ENCODE measurements around the gene DLL1. TPM values are rescaled to one million over a fixed set of nuclear protein-coding genes. Genes with fewer than 3 reads are reported as not detected.

DLL1 gene
- total RNA-seq, 4 donors from 2014 or later, result 16.3 to 89.1 (median 32.3) TPM

DNA sequence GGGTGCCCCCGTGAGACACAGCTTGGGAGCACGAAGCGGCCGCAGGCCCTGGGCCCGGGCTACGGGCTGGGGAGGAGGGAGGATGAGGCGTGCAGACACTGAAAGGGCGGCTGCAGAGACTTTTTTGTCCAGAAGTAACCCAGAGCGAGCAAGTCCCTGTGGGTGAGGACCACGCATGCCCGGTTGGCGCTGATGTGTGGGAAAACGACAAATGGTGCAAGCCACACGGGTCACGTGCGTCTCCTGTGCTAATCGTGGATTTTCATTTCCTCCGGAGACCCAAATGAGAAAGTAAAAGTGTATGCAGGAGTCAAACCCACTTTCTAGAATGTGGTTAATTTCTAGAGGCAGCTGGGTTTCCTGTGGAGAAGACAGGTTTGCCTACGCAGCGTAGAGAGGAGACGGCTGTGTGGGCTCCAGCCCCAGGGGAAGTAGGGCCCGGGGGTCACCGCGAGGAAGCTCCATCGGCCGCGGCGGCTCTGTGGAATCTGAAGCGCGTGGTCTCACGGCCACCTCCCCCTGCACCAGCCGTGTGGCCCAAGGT is 19.0 kb downstream of the DLL1 start:
- Histone ChIP-seq H3K27ac (peak overlapping the region in 1 of 4 donors; percentile 60), H3K4me3 (peak overlapping the region in 2 of 4 donors; percentile 25 to 35), H3K36me3 (no peaks in the 10 kb centered on the region), H3K27me3 (no peaks in the 10 kb centered on the region), H3K4me1 (peaks cover 0 to 7% (median 2%) of the 10 kb centered on the region in 4 donors), H3K9me3 (no peaks in the 10 kb centered on the region)
- TF ChIP-seq, protein P1, sequence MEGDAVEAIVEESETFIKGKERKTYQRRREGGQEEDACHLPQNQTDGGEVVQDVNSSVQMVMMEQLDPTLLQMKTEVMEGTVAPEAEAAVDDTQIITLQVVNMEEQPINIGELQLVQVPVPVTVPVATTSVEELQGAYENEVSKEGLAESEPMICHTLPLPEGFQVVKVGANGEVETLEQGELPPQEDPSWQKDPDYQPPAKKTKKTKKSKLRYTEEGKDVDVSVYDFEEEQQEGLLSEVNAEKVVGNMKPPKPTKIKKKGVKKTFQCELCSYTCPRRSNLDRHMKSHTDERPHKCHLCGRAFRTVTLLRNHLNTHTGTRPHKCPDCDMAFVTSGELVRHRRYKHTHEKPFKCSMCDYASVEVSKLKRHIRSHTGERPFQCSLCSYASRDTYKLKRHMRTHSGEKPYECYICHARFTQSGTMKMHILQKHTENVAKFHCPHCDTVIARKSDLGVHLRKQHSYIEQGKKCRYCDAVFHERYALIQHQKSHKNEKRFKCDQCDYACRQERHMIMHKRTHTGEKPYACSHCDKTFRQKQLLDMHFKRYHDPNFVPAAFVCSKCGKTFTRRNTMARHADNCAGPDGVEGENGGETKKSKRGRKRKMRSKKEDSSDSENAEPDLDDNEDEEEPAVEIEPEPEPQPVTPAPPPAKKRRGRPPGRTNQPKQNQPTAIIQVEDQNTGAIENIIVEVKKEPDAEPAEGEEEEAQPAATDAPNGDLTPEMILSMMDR (IDR thresholded peaks at IDR 0.05), result no peak
- TF ChIP-seq POLR2A (IDR thresholded peaks at IDR 0.05), result no peak
- DNase-seq, result peak in 2 of 3 donors; percentile 81 to 84

DNA sequence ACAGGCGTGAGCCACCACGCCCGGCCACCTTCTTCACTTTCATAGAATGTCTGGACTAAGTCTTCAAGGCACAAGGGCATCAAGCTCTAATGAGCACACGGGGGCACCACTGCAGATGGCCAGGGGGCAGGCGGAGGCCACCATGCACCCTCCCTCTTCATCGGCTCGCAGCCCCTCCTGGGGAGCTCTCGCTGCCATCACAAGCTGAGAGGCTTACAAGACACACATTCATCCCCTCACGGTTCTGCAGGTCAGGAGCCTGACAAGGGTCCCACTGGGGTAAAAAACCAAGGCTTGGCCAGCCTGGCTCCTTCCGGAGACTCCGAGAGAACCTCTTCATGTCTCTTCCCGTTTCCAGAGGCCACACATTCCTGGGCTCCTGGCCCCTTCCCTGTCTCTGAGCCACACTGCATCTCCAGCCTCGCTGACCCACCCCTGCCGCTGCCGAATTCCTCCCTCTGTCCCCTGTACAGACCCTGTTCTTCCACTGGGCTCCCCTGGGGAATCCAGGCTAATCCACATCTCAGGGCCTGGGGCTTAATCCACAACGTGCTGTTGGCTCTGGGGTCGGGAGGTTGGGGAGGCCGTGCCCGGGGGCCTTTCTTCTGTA is 19.8 kb downstream of the DLL1 start:
- no peaks in the 10 kb centered on the region for H3K36me3 ChIP-seq
- peaks cover 0 to 7% (median 2%) of the 10 kb centered on the region in 4 donors for H3K4me1 ChIP-seq
- H3K4me3 ChIP-seq, result no peak overlapping the region
- no peaks in the 10 kb centered on the region for H3K27me3 ChIP-seq
- peak overlapping the region in 1 of 4 donors; percentile 60 for H3K27ac ChIP-seq
- TF ChIP-seq, protein P1 (IDR thresholded peaks at IDR 0.05), result no peak
- TF ChIP-seq POLR2A (IDR thresholded peaks at IDR 0.05), result no peak
- DNase-seq, result no peak
- no peaks in the 10 kb centered on the region for H3K9me3 ChIP-seq

DNA sequence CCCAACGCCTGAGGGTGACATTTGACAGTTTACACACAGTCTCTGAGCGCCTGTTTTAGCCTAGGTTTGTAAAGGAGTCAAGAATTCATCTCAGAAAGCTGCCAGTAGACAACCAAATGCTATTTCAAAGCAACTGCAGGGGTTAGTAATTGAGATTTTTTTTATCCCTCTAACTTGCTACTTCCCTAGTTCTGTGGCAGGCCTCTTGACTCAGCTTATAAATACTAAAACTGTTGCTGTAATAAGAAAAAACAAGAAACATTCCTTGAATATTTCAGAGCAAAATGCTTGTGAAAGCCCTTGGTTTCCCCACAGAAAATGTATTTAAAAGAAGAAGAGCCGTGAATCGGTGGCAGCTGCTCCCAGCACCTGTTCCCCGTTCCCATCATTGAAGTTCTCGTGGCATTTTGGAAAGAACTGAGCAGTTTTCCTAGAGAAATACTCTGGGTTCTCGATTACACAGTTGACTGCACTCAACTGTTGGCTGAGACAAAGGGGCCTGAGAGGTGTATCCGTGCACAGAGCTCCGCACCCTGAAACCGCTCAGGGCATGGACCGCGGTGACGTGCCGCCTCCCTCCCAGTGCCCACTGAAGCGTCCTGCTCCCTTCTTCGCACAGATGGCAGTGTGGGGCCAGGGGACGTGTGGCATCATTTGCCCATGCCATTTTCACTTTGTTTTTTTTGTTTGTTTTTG is 20.9 kb downstream of the DLL1 start:
- no peak for DNase-seq
- H3K36me3 ChIP-seq, result no peaks in the 10 kb centered on the region
- peaks cover 0 to 7% (median 6%) of the 10 kb centered on the region in 4 donors for H3K4me1 ChIP-seq
- peak overlapping the region in 2 of 4 donors; percentile 54 to 61 for H3K27ac ChIP-seq
- TF ChIP-seq, protein P1 (IDR thresholded peaks at IDR 0.05), result no peak
- TF ChIP-seq POLR2A (IDR thresholded peaks at IDR 0.05), result no peak
- H3K27me3 ChIP-seq, result no peaks in the 10 kb centered on the region
- H3K4me3 ChIP-seq, result no peak overlapping the region
- H3K9me3 ChIP-seq, result no peaks in the 10 kb centered on the region

DNA sequence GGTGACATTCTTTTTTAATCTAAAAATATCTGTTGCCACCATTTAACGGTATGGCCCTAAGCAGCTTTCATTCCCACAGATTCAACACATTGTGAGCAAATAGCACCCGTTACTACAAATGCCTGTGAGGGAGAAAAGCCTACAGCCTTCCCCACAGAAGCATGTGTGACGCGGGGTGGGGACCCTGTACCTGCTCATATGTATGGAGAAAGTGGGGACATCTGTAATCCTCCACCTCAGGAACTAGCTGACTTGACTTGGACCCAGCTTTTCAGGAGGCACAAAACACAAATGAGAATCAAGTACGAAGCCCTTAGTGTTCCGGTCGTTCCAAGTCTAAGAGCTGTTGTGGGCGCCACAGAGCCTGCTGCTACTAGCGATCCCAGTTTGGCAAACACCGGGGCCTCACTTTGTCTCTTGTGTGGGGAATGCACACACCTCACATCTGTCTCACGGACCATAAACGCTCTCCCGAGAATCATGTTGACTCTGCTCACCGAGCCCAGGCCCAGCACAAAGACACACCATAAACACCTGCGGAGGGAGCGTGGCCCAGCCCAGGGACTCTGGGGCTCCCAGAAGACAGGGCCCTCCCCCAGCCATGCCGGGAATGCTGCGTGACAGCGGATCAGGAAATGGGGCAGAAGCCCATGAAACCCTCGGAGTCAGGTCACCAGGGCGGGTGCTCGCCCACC is 21.6 kb downstream of the DLL1 start:
- H3K36me3 ChIP-seq, result no peaks in the 10 kb centered on the region
- H3K4me1 ChIP-seq, result peaks cover 0 to 7% (median 6%) of the 10 kb centered on the region in 4 donors
- no peak for TF ChIP-seq POLR2A (IDR thresholded peaks at IDR 0.05)
- TF ChIP-seq, protein P1 (IDR thresholded peaks at IDR 0.05), result no peak
- no peaks in the 10 kb centered on the region for H3K9me3 ChIP-seq
- peak in 1 of 3 donors; percentile 67 for DNase-seq
- no peaks in the 10 kb centered on the region for H3K27me3 ChIP-seq
- no peak overlapping the region for H3K4me3 ChIP-seq
- H3K27ac ChIP-seq, result peak overlapping the region in 2 of 4 donors; percentile 54 to 61

DNA sequence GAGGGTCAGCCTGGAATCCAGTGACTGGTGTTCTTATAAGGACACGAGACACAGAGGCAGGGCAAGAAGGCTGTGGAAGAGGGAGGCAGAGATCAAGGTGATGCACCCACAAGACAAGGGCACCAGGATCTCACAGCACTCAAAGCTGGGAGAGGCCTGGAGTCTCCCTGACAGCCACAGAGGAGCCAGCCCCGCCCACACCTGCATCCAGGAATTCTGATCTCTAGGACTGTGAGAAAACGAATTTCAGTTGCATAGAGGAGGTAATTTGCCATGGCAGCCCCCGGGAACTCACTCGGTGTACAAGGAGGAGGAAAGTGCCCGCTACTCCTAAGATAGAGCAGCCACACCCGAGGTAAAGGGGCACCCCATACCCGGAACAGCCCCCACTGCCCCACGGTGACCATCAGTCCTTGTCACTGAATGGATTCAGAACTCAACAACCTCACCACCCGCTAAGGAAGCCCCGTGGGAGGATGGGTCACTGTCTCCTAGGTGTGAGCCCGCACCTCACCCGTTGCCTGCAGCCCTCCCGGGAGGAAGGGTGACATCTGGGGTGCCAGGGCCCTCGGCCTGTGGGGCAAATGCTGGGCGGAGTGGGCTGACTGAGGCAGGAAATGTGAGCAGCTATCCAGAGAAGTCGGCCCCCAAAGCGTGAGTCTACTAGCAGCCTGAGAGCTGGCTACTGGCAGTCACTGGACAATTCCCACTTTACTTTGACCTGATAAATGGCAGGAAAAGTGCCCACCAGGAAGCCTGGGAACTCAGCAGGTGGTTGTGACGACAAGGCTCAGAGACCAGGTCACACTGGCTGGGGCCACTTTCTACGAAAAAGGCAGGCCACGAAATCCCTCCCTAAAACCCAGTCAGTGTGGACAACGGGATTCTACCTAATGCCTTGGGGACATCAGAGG is 22.4 kb downstream of the DLL1 start:
- no peaks in the 10 kb centered on the region for H3K27me3 ChIP-seq
- H3K36me3 ChIP-seq, result no peaks in the 10 kb centered on the region
- no peak for DNase-seq
- TF ChIP-seq, protein P1 (IDR thresholded peaks at IDR 0.05), result no peak
- TF ChIP-seq POLR2A (IDR thresholded peaks at IDR 0.05), result no peak
- peak overlapping the region in 2 of 4 donors; percentile 54 to 61 for H3K27ac ChIP-seq
- H3K9me3 ChIP-seq, result no peaks in the 10 kb centered on the region
- H3K4me1 ChIP-seq, result peaks cover 0 to 7% (median 6%) of the 10 kb centered on the region in 4 donors
- H3K4me3 ChIP-seq, result no peak overlapping the region
